Activated effector memory CD4-positive, alpha-beta T cell treated with Interleukin-2 at 50 U/mL for 16 hours (primary cell): ENCODE data around the gene LARGE1.
"Not testable (repeated sequence)": the region's sequence is repeated elsewhere in the genome, so short reads cannot be mapped to it uniquely, and the experiment has no call there.

ENCODE experiments used
- DNase-seq: peaks from one replicate; pipeline ENCODE4 v3.0.0-alpha.2; 2020

Gene LARGE1

DNA sequence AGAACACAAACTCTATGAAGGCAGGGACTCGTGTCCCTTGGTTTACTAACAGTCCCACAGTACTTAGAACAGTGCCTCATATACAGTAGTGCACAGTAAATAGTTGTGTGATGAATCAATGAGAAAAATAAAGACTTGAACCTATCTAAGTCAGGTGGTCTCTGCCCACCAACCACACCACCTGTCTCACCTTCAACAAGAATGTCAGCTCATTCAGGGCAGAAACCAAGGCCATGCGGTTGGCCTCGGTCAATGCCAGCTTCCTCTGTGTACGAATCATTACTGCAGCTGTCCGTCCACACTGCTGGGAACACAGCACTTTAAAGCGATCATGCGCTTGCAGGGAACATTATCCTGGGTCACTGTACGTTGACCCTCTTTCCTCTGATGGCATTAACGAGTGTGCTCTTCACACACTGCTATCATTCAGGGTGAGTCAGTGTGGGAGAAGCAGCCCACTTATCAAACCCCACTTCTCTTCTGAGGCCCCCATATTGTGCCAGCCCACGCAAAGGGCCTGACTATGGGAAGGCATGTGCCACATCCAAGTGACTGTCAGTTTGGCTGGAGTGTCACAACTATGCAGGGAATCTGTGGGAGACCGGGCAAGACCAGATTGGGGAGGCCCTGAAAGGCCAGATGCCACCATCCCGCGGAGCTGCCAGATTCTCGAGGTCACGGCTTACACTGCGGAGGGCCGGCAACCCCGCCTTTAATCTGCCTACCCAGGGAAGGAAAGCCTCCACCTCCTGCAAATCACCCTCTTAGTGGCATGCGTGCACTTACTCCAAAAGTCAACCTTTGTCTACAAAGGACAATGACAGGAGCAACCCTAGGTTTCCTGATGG is 36.1 kb downstream of the LARGE1 start:
- DNase-seq = no peak

DNA sequence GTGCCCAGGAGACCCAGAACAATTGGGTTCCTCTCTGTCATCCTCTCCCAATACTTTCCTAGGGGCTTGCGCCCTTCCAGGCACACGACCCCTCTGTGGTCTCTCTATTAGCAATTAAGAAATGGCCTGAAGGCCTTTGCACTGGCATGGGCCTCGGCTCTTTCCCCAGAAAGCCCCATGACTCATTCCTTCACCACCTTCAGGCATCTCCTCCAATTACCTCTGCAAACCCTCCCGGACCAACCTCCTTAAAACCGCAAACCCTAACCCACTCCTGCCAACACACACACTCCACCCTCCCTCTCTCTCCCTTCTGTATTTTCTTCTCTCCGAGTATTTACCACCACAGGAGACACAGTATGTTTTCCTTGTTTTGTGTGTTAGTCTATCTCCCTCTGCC is 36.7 kb downstream of the LARGE1 start:
- DNase-seq = no peak

DNA sequence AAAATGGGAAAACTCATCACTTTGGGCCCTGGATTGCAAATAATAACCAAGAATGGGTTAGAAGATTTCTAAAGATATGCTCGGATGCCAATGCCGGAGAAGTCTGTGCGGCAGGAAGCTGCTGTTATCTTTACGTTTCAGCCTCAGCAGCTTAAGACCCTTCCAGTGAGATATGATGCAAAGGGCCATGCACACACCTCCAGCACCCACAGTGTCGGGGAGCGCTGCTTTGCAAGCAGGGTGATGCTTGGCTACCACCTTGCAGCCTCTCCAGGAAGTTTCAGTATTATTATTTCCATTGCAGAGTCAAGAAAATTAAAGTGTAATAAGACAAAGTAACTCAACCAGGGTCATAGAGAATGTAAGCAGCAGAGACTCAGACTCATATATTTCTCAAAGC is 37.3 kb downstream of the LARGE1 start:
- no peak for DNase-seq

DNA sequence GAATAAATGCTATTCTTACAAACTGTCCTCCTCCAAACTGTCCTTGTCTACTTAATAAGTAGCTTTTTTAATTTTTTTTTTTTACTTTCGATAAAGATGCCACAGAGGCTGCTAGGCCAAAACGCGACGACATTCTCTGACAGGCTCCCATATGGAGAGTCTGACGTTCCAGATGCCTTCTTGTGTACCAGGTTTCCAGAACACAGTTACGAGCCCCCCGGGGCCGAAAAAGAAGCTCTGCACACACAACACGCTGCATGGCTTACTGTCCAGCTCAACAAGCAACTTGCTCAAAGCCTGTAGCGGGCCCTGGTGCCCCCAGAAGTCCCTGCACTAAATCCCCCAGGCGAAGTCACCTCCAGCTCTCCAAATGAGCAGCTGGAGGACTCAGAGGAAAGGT is 39.3 kb downstream of the LARGE1 start:
- no peak for DNase-seq

DNA sequence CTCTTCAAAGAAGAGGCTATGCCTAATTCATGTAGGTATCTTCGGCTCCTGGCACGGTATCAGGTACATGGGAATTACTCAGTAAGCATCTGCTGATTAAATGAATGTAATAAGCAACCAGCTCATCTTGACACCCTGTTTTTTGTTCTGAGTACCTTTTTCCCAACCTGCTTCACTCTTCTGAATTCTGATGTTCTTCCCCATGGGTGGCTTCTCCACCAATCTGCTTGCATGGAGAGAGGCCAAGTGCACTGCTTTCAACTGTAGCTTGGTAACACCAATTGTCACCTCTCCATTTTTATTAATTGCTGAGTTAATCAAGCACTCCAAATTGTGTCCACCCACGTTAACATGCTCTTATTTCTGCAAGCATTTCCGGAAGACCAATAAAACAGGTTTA is 40.5 kb downstream of the LARGE1 start:
- no peak for DNase-seq

DNA sequence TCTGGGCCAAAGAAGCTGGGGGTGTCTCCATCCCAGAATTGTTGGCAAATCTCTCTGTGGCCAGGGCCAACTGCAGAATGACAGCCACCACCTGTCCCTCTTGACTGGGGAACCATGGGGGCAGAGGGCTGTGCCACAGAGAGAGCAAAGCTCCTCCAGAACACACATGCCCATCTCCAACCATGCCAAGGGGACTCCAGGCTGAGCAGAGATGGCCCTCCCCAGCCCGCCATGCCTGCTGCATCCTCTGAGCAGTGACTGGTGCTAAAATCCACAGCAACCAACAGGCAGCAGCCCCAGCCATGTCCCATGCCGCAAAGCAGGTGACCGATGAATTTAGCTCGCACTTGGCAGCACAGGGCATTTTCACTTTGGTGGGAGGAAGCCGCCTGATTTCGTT is 45.0 kb downstream of the LARGE1 start:
- no peak for DNase-seq

DNA sequence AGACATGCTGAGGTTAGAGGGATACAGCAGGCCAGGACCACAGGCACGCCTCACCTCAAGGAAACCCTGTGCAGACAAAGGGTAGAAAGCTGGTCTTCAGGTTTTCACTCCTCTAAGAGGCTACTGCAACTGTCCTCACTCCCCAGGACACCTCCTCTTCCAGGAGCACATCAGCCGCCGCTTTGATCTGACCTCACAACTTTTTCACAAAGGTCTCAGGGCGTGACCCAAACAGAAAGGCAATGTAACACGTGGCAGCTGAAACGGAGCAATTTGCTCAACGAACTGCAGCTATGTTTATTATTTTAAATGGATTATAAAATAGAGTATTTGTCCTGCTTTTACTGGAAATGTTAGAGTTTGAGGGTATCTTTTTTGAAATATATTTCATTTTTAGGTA is 46.1 kb downstream of the LARGE1 start:
- no peak for DNase-seq

DNA sequence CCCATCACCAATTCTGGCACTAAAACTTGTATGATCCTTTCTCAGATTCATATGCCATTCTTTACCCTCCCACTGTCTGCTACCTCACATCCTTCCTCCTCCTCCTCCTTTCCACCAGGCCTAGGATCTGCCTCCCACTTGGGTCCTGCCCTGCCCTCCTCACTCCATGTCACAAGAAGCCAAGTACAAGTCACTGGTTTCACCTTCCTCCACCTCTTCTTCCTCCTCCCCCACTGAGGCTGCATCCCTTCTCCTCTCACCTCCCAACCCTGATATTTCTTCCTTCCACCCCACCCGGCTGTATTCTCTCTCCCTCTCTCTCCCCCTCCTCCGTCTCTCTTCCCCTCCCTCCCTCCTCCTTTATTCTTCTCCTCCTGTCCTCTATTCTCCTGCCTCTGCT is 46.6 kb downstream of the LARGE1 start:
- no peak for DNase-seq

DNA sequence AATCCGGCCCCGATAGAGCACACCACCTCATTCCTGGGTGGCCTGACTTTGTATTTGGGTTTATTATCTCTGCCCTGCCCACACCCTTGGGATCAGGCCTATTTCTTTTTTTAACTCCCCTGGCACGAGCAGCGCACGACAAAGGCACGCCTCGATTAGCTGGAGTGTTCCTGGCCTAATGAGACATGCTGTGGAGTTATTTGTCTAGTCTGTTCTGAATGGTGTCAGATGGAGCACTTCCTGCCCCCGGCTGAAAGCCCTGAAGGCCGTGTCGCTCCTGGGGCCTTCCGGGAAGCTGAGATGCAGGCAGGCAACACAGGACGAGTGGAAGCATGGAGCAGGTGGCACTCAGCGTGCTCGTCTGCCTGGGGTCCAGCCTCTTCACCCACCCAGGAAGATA is 47.1 kb downstream of the LARGE1 start:
- DNase-seq = no peak

DNA sequence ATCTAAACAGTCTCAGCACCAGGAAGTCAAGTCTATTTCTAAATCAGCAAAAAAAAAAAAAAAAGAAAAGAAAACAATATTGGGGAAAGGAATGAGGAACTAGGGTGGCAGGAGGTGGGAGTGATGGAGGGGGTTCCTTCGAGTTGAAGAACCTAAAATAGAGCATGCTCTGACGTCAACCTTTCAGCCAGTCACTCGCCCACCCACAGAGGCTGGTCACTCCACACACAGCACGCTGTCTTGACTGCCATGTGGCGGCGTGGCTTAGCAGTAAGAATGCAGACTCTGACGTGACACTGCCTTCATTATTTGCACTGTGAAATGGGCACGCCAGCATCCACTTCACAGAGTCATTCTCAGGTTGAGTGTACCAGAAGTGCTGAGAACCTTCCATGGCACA is 48.3 kb downstream of the LARGE1 start:
- no peak for DNase-seq

DNA sequence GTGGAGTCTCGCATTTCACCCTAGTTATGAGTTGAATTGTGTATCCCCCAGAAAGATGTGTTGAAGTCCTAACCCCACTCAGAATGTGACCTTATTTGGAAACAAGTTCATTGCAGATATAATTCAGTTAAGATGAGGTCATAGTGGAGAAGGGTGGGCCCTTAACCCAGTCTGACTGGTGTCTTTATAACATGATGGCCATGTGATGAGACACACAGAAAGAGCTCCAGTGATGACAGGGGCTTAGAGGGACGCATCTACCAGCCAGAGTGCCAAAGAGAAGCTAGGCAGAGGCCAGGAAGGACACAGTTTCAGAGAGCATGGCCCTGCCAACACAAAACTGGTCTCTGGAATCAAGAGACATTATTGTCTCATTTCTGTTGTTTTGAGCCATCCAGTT is 50.3 kb downstream of the LARGE1 start:
- DNase-seq = no peak

DNA sequence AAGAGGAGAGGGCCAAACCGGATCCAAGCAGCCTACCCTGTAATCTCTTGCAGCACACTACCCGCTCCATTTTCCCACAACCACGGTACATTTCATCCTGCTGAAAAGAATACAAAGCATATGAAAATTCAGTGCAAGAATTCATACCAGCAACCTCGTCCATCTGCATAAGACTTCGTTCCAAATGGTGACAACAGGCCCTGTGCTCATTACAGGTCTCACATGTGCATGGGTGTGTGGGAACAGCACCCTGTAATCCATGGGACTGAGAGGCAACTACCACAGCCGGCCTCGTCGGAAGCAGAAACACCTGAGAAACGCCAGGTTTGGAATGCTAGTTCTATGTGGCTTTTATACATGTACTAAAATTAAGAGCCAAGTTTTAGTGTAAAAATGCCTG is 52.3 kb downstream of the LARGE1 start:
- no peak for DNase-seq

DNA sequence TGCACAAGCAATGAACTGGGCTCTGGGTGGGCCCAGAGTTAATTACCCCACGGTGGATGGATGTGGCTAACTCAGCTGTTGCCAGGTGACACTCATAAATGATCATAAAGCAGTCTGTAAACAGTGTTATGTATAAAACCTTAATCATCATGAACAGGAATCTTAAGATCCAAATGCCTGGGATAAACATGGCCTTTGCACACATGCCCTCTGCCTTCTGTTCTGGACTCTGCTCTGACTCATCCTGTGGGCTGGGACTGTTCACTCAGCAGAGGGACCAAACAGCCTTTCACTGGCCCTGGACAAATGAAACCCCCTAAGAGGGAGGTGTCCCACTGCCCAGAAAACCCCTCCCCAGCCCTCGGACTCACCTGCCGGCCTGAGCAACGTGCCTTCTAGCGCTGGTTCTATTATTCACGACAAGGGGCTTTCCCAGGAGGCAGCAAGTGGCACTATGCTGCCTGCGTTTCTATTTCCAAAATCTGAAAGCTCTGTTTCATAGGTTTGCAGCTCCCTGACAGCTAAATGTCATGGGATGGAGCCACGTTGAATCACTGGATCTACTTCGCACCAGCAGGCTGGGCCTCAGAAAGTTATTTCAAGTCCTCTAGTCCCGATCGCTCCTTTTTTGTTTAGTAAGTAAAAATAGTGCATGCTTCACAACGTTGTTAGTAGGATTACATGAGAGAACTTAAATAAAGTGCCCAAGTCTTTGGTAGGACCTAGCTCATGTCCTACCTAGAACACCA is 53.0 kb downstream of the LARGE1 start:
- DNase-seq = no peak

DNA sequence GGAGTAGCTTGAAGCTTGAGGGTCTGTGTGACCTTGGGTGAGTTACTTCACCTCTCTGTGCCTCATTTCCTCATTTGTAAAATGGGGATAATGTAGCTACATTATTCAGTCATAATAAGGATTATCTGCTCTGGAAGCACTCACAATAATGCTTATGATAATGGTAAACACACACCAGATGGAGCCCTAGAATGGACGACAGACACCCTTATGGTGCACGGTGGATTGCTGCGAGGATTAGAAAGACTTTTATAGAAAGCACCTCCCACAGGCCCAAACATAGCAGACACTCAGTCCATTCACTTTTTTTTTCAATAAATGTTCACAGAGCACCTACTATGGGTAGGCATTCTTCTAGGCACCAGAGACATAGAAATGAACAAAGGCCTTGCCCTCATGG is 53.8 kb downstream of the LARGE1 start:
- no peak for DNase-seq

DNA sequence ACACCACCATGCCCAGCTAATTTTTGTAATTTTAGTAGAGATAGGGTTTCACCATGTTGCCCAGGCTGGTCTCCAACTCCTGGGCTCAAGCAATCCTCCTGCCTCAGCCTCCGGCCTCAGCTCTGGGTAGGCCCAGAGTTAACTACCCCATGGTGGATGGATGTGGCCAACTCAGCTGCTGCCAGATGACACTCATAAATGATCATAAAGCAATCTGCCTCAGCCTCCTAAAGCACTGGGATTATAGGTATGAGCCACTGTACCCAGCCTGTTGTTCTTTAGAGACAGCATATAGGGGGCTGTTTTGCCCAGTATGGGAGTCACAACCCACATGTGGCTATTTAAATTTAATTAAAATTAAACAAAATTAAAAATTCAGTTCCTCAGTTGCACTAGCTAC is 54.3 kb downstream of the LARGE1 start:
- no peak for DNase-seq

DNA sequence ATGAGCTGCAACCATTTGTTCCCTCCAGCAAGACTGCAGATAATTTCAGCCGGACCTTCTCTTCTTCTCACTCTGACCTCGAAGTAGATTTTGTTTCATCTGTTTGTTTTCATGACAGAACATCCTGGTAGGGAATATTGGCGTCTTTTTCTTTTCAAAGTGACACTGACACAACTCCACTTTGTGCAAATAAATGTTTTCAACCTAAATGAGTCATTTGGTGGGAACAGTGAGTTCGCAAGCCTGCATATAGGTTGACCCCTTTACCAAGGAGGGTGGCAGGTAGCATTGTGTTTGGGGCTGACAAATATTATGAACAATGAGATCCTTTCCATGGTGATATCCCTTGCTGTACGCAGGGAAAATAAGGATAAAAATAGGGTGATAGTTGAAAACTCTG is 55.0 kb downstream of the LARGE1 start:
- DNase-seq = no peak

DNA sequence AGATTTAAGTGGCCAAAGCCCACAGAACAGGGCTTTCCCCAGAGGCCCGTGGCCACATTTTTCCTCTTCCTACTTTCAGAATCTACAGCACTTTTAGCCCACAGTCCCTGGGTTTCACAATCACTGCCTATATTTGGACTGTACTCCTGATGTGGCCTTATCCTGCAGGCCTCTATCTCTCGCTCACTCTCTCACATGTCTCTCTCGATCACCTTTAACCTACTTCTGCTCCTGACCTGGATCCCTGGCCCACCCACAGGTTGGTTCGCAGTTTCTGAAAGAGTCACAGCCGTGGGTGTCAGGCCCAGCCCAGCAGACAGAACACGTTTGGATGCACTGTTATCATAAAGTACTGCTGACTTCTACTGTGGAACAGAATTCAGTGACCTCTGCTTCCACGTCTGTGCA is 55.5 kb downstream of the LARGE1 start:
- DNase-seq = no peak

DNA sequence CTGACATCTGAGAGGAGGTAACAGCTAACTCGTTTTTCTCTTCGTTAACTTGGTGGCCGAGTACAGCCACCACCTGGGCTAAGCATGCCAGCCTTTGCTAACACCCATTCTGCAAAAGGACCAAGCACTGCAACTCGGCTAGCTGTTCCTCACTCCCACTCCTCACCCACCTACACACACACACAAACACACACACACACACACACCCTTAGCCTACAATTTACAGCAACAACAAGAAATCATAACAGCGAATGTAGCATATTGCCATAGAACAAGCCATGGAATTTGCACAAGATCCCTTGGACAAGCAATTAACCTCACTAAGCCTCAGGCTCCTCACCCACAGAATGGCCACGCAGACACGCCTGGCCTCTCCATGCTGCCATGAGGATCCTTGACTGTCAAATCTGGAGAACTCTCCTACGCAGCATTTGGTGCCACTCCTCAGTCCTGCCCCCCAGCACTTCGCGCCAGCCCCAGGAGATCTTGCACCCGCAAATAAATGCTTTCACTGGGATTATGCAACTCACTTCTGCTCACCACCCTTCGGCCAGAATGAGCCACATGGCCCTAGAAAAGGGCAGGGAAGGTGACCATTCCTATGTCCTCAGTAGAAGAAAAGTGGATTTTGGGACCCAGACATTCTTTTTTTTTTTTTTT is 58.9 kb downstream of the LARGE1 start:
- DNase-seq = no peak

DNA sequence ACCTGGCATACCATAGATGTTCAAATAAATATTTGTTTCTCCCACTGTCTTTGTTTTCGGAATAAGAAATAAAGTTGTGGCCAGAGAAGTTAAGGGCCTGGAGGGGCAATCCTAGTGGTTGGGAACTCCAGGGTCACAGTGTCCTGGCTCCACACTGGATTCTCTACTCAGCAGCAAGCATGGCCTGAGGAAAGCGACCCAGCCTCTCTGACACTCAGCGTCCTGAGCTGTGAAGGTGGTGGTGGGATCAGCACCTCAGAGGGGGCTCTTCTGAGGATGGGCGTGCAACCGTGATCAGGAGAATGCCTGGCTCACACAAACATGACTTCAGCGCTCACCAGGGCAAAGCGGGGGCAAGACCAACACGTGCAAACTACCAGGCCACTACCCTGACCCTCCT is 59.9 kb downstream of the LARGE1 start:
- no peak for DNase-seq

DNA sequence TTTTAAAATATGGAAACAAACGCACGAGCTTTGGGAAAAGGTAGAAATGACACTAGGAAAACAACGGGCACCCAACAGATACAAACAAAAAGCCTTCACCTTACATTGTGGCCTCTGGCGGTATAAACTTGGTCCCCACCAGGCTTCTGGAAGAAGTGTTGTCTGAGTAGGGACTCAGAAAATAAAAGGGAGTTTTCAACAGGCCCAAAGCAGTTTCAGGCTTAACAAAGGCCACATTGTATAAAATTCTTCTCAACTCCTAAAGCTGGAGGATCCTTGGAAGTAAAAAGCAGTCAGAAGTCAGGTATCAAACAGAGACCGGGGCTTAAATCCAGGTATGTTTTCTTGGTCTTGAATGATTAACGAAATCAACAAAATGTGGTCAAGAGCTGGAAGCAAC is 61.0 kb downstream of the LARGE1 start:
- no peak for DNase-seq

DNA sequence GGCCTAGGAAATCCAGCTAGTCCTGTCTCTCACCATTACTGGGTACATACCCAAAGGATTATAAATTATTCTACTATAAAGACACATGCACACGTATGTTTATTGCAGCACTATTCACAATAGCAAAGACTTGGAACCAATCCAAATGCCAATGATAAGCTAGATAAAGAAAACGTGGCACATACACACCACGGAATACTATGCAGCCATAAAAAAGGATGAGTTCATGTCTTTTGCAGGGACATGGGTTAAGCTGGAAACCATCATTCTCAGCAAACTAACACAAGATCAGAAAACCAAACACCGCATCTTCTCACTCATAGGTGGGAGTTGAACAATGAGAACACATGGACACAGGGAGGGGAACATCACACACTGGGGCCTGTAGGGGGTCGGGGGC is 61.6 kb downstream of the LARGE1 start:
- not testable (repeated sequence) for DNase-seq

DNA sequence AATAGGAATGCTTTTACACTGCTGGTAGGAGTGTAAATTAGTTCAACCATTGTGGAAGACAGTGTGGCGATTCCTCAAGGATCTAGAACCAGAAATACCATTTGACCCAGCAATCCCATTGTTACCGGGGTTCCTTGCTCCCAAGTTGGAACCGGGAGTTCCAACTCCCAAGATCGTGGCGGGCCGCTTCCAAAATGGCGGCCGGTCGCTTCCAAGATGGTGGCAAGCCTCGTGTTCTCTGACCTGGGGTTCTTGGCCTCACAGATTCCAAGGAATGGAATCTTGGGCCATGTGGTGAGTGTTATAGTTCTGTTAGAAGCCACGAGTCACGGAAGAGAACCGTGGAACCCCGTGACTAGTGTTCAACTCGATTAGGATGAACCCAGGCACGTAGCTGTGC is 62.5 kb downstream of the LARGE1 start:
- not testable (repeated sequence) for DNase-seq

DNA sequence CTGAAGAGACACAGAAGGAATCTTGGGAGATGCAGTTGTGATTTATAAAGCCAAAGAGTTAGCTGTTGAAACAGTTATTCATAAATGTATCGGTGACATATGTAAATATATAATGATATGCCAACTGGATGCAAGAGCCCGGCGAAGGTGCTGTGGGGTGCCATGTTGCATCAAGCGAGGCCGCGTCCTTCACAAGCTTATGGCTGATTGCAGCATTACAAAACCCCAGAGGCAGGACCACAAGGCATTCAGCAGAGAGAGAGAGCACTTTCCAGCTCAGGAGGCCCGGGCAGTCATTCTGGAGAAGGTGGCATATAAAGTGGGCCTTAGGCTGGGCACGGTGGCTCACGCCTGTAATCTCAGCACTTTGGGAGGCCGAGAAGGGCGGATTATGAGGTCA is 65.6 kb downstream of the LARGE1 start:
- no peak for DNase-seq
